Osteoblast (primary cell): Measurements from ENCODE around the gene PDX1. TPM values are rescaled to one million over a fixed set of nuclear protein-coding genes. Genes with fewer than 3 reads are reported as not detected.

Experiments used
- DNase-seq: peaks from one replicate; pipeline ENCODE4 v3.0.0; 2011; ENCODE audit warnings: low spot score, mixed read lengths; ENCODE audit not compliant: insufficient read length; ENCODE audit errors: missing footprints
- H2AFZ ChIP-seq: 2 replicates; pipeline ENCODE4 v1.6.0; 2011; ENCODE audit warnings: mild to moderate bottlenecking, low read length
- H3K27ac ChIP-seq: 2 replicates; pipeline ENCODE4 v1.5.1; 2011; ENCODE audit warnings: mild to moderate bottlenecking, low read depth, low read length, moderate library complexity
- H3K27me3 ChIP-seq: 2 replicates; pipeline ENCODE4 v1.6.0; 2012; ENCODE audit warnings: mild to moderate bottlenecking, control low read depth, inconsistent platforms, low read length, moderate library complexity; ENCODE audit not compliant: insufficient read depth
- H3K36me3 ChIP-seq: 2 replicates; pipeline ENCODE4 v1.5.1; 2011; ENCODE audit warnings: mild to moderate bottlenecking, low read length, control low read depth, moderate library complexity; ENCODE audit not compliant: insufficient read depth
- H3K4me1 ChIP-seq: 2 replicates; pipeline ENCODE4 v1.5.1; 2011; ENCODE audit warnings: mild to moderate bottlenecking, low read length, control low read depth, moderate library complexity; ENCODE audit not compliant: insufficient read depth
- H3K4me2 ChIP-seq: 2 replicates; pipeline ENCODE4 v1.6.0; 2011; ENCODE audit warnings: mild to moderate bottlenecking, low read length; ENCODE audit not compliant: insufficient read depth
- H3K4me3 ChIP-seq: fragments of 200-600 bp; sonication (generic); 3 replicates; pipeline ENCODE4 v1.5.1; 2012; ENCODE audit warnings: mild to moderate bottlenecking, low read length, inconsistent platforms; ENCODE audit not compliant: insufficient read depth
- H3K79me2 ChIP-seq: 2 replicates; pipeline ENCODE4 v1.6.0; 2012; ENCODE audit warnings: mild to moderate bottlenecking, low read length, control low read depth, inconsistent platforms; ENCODE audit not compliant: insufficient read depth
- H3K9me3 ChIP-seq: 2 replicates; pipeline ENCODE4 v1.5.1; 2011; ENCODE audit warnings: low read depth, low read length, control low read depth
- H4K20me1 ChIP-seq: 2 replicates; pipeline ENCODE4 v1.6.0; 2012; ENCODE audit warnings: mild to moderate bottlenecking, low read length, control low read depth; ENCODE audit not compliant: insufficient read depth
- total RNA-seq: library from RNA; depleted of rRNA; stranded (reverse); fragments of >200 nt; gene quantifications from 2 replicates; pipeline ENCODE4 v1.2.3, GENCODE V29; 2012
- TF ChIP-seq, protein P1 (sequence below): IDR thresholded peaks from 2 replicates; pipeline ENCODE4 v1.5.1; 2011; ENCODE audit warnings: mild to moderate bottlenecking, low read depth, low read length, moderate library complexity; ENCODE audit errors: extremely low read depth

Gene PDX1
- total RNA-seq, 1 donor, result not detected

- no peaks in the 10 kb centered on the region for H4K20me1 ChIP-seq
- peak; percentile 85 for DNase-seq
- peaks cover 98% of the 10 kb centered on the region for H3K27me3 ChIP-seq
- no peak within 1 kb of the TSS for H3K4me3 ChIP-seq
- H3K4me1 ChIP-seq, result no peaks in the 10 kb centered on the region
- no peaks in the 10 kb centered on the region for H3K79me2 ChIP-seq
- H3K27ac ChIP-seq, result no peak within 1 kb of the TSS
- H3K9me3 ChIP-seq, result no peaks in the 10 kb centered on the region
- H2AFZ ChIP-seq, result no peak within 1 kb of the TSS
- H3K36me3 ChIP-seq, result no peaks in the 10 kb centered on the region
- TF ChIP-seq, protein P1, sequence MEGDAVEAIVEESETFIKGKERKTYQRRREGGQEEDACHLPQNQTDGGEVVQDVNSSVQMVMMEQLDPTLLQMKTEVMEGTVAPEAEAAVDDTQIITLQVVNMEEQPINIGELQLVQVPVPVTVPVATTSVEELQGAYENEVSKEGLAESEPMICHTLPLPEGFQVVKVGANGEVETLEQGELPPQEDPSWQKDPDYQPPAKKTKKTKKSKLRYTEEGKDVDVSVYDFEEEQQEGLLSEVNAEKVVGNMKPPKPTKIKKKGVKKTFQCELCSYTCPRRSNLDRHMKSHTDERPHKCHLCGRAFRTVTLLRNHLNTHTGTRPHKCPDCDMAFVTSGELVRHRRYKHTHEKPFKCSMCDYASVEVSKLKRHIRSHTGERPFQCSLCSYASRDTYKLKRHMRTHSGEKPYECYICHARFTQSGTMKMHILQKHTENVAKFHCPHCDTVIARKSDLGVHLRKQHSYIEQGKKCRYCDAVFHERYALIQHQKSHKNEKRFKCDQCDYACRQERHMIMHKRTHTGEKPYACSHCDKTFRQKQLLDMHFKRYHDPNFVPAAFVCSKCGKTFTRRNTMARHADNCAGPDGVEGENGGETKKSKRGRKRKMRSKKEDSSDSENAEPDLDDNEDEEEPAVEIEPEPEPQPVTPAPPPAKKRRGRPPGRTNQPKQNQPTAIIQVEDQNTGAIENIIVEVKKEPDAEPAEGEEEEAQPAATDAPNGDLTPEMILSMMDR, result no peak
- H3K4me2 ChIP-seq, result no peak within 1 kb of the TSS
These were observed 49.5 kb downstream of the PDX1 start, which contains the start of gene CDX2 for GRCh38 chr13:27969082-27969865. Gene CDX2, minus strand, starts transcription at chr13:27969315. Its CDS starts 309 bp downstream, at chr13:27969006.

- Histone ChIP-seq H3K4me2 (no peak overlapping the region), H4K20me1 (no peaks in the 10 kb centered on the region), H3K27me3 (peaks cover 98% of the 10 kb centered on the region), H3K79me2 (no peaks in the 10 kb centered on the region), H3K4me3 (no peak overlapping the region), H3K9me3 (no peaks in the 10 kb centered on the region), H3K4me1 (no peaks in the 10 kb centered on the region), H2AFZ (no peak overlapping the region), H3K27ac (no peak overlapping the region), H3K36me3 (no peaks in the 10 kb centered on the region)
- DNase-seq, result peak; percentile 84
- TF ChIP-seq, protein P1, result no peak
These were observed 50.0 kb downstream of the PDX1 start for GRCh38 chr13:27969866-27970229.

GRCh38 chr13:27970382-27971235 lies 50.8 kb downstream of the PDX1 start:
- no peak overlapping the region for H2AFZ ChIP-seq
- no peak overlapping the region for H3K4me2 ChIP-seq
- DNase-seq, result peak; percentile 77
- no peak overlapping the region for H3K27ac ChIP-seq
- H3K27me3 ChIP-seq, result peaks cover 98% of the 10 kb centered on the region
- H4K20me1 ChIP-seq, result no peaks in the 10 kb centered on the region
- TF ChIP-seq, protein P1, result no peak
- no peak overlapping the region for H3K4me3 ChIP-seq
- H3K9me3 ChIP-seq, result no peaks in the 10 kb centered on the region
- no peaks in the 10 kb centered on the region for H3K36me3 ChIP-seq
- no peaks in the 10 kb centered on the region for H3K79me2 ChIP-seq
- H3K4me1 ChIP-seq, result no peaks in the 10 kb centered on the region

- TF ChIP-seq, protein P1, result no peak
- H3K27ac ChIP-seq, result no peak overlapping the region
- no peaks in the 10 kb centered on the region for H4K20me1 ChIP-seq
- H3K4me1 ChIP-seq, result no peaks in the 10 kb centered on the region
- H3K4me2 ChIP-seq, result no peak overlapping the region
- no peaks in the 10 kb centered on the region for H3K79me2 ChIP-seq
- no peak overlapping the region for H3K4me3 ChIP-seq
- peaks cover 98% of the 10 kb centered on the region for H3K27me3 ChIP-seq
- H3K36me3 ChIP-seq, result no peaks in the 10 kb centered on the region
- no peak overlapping the region for H2AFZ ChIP-seq
- H3K9me3 ChIP-seq, result no peaks in the 10 kb centered on the region
- peak; percentile 58 for DNase-seq
These were observed 51.4 kb downstream of the PDX1 start for GRCh38 chr13:27971236-27971645.
